HUDEP-2 (cell line): ENCODE measurements around the gene OR2V1.

ENCODE experiments used
- DNase-seq, 76 experiments: peaks; one replicate each; lab custom pipeline; 2025; ENCODE audit not compliant: unreplicated experiment in 76 of 76; lab: John Stamatoyannopoulos, UW

The OR2V1 gene

DNA sequence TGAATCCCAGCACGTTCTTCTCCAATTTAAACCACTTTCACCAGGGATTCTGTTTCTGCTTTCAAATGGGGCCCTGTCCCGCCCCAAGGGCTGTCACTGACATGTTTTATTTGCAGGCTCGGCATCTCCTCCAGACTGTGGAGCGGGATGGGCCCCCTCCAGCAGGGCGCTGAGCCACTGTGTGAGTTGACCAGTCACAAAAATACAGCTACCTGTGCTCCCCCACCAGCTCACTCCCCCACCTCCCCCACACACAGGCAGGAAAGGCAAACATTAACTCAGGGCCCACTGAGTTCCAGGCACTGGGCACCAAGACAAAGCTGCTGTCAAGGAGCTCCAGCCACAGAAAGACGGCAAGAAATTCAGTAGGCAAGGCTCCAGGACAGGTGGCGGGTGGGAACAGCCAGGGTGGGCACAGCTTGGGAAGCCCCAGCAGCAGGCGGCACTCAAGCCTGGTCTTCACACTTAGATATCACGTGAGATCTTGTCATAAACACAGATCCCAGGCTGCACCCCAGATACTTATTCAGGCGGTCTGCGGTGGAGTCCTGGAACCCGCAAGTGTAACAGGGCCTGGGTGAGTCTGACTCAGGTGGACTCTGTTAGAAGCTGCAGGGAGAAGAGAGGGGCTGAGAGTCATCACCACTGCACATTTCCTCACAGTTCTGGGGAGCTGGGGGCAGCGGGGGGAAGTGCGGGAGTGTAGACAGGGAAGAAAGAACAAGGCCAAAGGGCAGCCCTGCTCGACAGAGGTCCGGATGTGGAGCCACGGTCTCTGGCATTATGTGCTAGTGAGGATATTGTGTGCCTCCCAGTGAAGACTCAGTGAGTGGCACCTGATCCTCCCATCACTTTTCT lies 44.7 kb downstream of the OR2V1 start:
- DNase-seq, result no peak

DNA sequence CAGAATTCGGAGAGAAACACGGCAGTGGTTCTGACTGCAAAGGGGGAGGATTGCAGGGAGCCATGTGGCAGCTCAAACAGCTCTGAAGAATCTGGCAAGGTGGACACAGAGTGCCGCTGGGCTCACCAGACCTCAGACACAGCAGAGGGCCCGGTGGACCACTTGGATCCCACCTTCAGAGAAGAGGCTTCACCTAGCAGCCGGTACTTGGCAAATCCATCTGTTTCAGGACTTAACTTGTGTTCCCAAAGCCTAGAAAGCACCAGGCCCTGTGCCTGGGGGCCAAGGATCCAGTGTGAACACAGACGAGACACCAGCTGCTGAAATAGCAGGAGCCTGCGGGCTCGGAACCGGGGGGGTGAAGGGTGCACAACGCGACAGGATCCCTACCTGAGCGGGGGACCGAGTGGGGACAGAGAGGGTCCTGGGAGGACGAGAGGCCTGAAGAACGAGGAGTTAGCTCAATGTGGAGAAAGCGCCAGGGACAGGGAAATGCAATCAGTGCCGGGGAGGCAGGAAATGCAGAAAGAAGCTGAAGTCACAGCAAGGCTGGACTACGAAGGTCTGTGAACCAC lies 46.3 kb downstream of the OR2V1 start:
- no peak for DNase-seq

DNA sequence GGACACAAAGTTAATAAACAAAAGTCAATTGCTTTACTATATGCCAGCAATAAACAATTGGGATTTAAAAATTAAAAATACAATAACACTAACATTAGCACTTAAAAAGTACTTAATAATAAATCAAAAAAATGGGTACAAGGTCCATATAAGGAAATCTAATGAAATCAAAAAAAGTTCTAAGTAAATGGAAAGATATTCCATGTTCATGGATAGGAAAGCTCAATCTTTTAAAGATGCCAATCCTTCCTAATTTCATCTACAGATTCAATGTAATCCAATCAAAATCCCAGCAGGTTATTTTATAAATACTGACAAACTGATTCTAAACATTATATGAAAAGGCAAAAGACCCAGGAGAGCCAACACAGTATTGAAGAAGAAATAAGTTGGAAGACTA lies 49.0 kb downstream of the OR2V1 start:
- DNase-seq, result no peak

DNA sequence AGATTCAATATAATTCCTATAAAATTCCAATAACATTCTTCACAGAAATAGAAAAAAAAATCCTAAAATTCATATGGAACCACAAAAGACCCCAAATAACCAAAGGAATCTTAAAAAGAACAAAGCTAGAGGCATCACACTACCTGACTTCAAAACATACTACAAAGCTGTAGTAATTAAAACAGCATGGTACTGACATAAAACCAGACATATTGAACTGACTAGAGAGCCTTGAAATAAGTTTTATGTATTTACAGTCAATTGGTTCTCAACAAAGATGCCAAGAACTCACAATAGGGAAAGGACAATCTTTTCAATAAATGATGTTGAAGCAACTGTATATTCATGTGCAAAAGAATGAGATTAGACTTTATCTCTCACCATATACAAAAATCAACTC lies 54.0 kb downstream of the OR2V1 start:
- no peak for DNase-seq
